ENCODE data around the gene ANGPTL1. TPM values are rescaled to one million over a fixed set of nuclear protein-coding genes. Genes with fewer than 3 reads are reported as not detected.

The ANGPTL1 gene
- total and polyA plus RNA-seq, 2 experiments from 2014 or later = 0.58 TPM; not detected in 1

- no peak for TF ChIP-seq ZNF462 (CRISPR knock-in tag; IDR thresholded peaks at IDR 0.05)
- no peak for TF ChIP-seq ETS1 (IDR thresholded peaks at IDR 0.05)
- no peak for TF ChIP-seq CREB1 (CRISPR knock-in tag; IDR thresholded peaks at IDR 0.05; ENCODE audit: low read depth)
Measured at GRCh38 chr1:178867670-178868069, 3.2 kb downstream of the ANGPTL1 start (continued).

- Histone ChIP-seq H3K27me3 (ENCODE audit: insufficient read depth) (no peaks in the 10 kb centered on the region), H3K27ac (ENCODE audit: low read depth) (no peak overlapping the region), H3F3A (replicated peaks; ENCODE audit: low read depth) (no peaks in the 10 kb centered on the region), H3K4me3 (no peak overlapping the region), H2AFZ (no peak overlapping the region), H3K4me1 (ENCODE audit: insufficient read depth) (peaks cover 13% of the 10 kb centered on the region), H3K79me2 (replicated peaks; ENCODE audit: insufficient read depth) (no peaks in the 10 kb centered on the region), H3K36me3 (ENCODE audit: insufficient read depth) (no peaks in the 10 kb centered on the region), H3K9me2 (ENCODE audit: insufficient read depth) (no peaks in the 10 kb centered on the region), H3K4me2 (no peak overlapping the region), H4K20me1 (replicated peaks; ENCODE audit: insufficient read depth) (no peaks in the 10 kb centered on the region)
- H3K4me3 Mint-ChIP-seq = no peak overlapping the region
- H3K9me3 Mint-ChIP-seq = no peaks in the 10 kb centered on the region
- peaks cover 1% of the 10 kb centered on the region for H3K27me3 Mint-ChIP-seq (ENCODE audit: insufficient read depth, low read depth, poor library complexity)
- H3K27ac Mint-ChIP-seq = no peak overlapping the region
- H3K36me3 Mint-ChIP-seq (ENCODE audit: low read depth) = no peaks in the 10 kb centered on the region
- no peak for ATAC-seq
- DNase-seq (ENCODE audit: low spot score) = no peak
- peaks cover 15% of the 10 kb centered on the region; the same call in 2 of the 3 replicates for H3K4me1 Mint-ChIP-seq
- TF ChIP-seq EZH2phosphoT487 (IDR thresholded peaks at IDR 0.05; ENCODE audit: unreplicated experiment) = no peak
- no peak for TF ChIP-seq REST (IDR thresholded peaks at IDR 0.05; ENCODE audit: unreplicated experiment)
- no peak for TF ChIP-seq CTCF (conservative IDR thresholded peaks at IDR 0.05; ENCODE audit: low read depth in 2 of 2)
- no peak for TF ChIP-seq ZNF114 (CRISPR knock-in tag; IDR thresholded peaks at IDR 0.05)
- no peak for TF ChIP-seq CREB1 (CRISPR knock-in tag; IDR thresholded peaks at IDR 0.05; ENCODE audit: low read depth)
- TF ChIP-seq NANOG (IDR thresholded peaks at IDR 0.05; ENCODE audit: borderline replicate concordance) = no peak
- no peak for TF ChIP-seq STAT1 (IDR thresholded peaks at IDR 0.05; ENCODE audit: unreplicated experiment)
- TF ChIP-seq EZH2 (IDR thresholded peaks at IDR 0.05; ENCODE audit: low read depth, unreplicated experiment) = no peak
- no peak for TF ChIP-seq ZNF331 (CRISPR knock-in tag; IDR thresholded peaks at IDR 0.05; ENCODE audit: low read depth)
- TF ChIP-seq JUNB (IDR thresholded peaks at IDR 0.05; ENCODE audit: unreplicated experiment) = no peak
- TF ChIP-seq POLR2AphosphoS5 (IDR thresholded peaks at IDR 0.05; ENCODE audit: low read depth) = no peak
Measured at GRCh38 chr1:178864326-178864725, 6.6 kb downstream of the ANGPTL1 start.

All from GM23338 (cell line).